Skin epidermis (tissue), 12 donors: ENCODE measurements around the gene SPG11.

Experiments used
- H3K27ac ChIP-seq, 21 experiments: fragments of 200-600 bp; sonication (generic) in 11 of 21; one replicate each; pipeline ENCODE4 v1.5.0; 2020; ENCODE audit warnings: mild to moderate bottlenecking in 3 of 21, inconsistent platforms in 2 of 21, moderate library complexity in 2 of 21
- H3K4me3 ChIP-seq, 7 experiments: fragments of 200-600 bp; sonication (generic) in 2 of 7; one replicate each; pipeline ENCODE4 v1.5.0; 2020; ENCODE audit warnings: inconsistent platforms in 2 of 7, mild to moderate bottlenecking in 2 of 7, moderate library complexity in 1 of 7

Gene SPG11

DNA sequence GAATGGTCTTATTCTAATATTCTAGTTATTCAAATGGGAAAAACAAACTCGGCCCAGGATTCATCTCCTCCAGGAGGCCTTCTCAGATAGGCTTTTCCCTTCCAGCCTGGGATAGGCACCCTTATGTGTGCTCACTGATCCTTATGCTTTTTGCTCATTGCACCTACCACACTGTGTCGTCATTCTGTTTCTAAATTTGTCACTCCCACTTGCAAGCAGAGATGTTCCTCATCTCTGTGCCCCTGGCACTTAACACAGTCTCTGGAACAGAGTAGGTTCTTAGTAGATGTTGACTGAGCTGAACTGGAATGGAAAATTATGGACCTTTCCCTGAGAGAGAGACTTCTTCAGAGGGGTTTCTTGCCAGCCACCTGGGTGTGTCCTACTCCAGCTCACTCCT is 18.7 kb upstream of the SPG11 start:
- no peak overlapping the region for H3K4me3 ChIP-seq
- peak overlapping the region in 7 of 21 experiments; percentile 55 to 90 (median 74) for H3K27ac ChIP-seq

- H3K27ac ChIP-seq, result peak overlapping the region in 11 of 21 experiments; percentile 11 to 86 (median 63)
Observed at GRCh38 chr15:44676676-44677075, 13.2 kb upstream of the SPG11 start.

DNA sequence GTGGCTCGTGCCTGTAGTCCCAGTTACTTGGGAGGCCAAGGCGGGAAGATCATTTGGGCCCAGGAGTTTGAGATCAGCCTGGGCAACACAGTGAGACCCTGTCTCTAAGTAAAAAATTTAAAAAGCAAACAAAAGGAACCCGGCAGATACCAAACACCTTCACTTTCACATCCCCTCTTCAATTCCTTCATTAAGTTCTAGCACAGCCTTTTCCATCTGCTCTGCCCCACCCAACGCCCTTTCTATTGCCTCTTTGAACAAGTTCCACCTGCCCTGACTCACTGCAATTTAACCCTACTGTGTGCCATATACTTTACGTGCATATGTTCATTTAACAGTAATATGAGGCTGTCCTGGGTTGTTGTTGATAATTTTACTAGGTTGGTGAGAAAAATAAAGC is 12.4 kb upstream of the SPG11 start:
- no peak overlapping the region for H3K4me3 ChIP-seq
- peak overlapping the region in 7 of 21 experiments; percentile 22 to 86 (median 60) for H3K27ac ChIP-seq

More at GRCh38 chr15:44676676-44677075, 13.2 kb upstream of the SPG11 start:
- H3K4me3 ChIP-seq, result no peak overlapping the region

DNA sequence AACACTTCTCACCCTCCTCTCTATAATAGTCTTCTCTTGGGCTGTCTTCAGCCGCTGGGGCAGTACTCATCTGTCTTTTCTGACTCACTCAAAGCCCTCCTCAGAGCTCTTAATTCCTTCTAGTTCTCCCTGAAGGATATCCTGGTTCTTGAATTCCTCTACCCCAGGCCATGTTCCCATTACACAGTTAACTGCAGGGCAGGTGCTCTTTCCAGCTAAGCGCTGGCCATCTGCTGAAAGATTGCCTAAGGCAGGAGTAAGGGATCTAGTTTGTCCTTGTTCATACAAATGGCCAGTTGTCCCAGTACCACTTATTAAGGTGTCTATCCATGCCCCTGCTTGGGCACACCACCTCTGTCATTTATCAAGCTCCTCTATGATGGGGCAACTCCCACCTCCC is 10.2 kb upstream of the SPG11 start:
- no peak overlapping the region for H3K27ac ChIP-seq

GRCh38 chr15:44670087-44670950 is 6.9 kb upstream of the SPG11 start:
- peak overlapping the region in 2 of 21 experiments; percentile 37 to 47 for H3K27ac ChIP-seq
- no peak overlapping the region for H3K4me3 ChIP-seq

More for the DNA sequence above, 10.2 kb upstream of the SPG11 start:
- no peak overlapping the region for H3K4me3 ChIP-seq

DNA sequence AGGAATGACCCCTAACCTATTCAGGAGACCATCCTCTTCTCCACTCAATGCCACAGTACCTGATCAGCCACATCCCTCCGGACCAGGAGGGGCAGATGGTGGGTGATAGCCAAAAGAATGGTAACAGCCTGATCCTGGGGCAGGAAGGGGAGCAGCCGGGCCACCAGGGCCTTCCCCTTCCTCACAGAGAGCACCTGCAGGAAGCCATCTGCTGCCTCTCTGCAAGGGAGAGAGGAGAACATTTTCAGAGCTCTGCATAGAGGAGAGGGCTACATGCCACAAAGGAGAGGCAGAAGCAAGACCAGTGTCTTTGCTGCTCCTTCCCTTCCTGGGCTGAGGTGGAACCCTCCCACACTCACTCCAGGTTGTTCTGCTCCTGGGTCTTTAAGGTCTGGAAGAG is 5.5 kb upstream of the SPG11 start:
- peak overlapping the region in 4 of 21 experiments; percentile 11 to 47 (median 22) for H3K27ac ChIP-seq
- no peak overlapping the region for H3K4me3 ChIP-seq

DNA sequence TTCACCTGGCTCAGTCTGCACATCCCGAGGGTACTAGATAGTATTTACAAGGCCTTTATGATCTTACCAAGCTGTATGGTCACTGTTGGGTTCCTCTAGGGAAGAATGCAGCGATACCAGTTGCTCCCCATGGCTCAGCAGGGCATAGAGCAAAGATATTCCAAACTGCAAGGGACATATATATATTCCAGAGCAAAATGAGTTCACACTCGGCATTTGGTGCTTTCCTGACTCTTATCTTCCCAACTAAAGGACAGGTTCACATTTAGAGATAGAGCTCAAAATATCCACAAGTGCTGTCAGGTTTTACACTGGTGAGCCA is 3.5 kb upstream of the SPG11 start:
- Histone ChIP-seq H3K4me3 (no peak overlapping the region), H3K27ac (peak overlapping the region in 8 of 21 experiments; percentile 4 to 82 (median 26))

GRCh38 chr15:44666210-44667038 is 3.0 kb upstream of the SPG11 start:
- Histone ChIP-seq H3K4me3 (no peak overlapping the region), H3K27ac (peak overlapping the region in 9 of 21 experiments; percentile 4 to 82 (median 24))

- peak overlapping the region; percentile 74 to 99 (median 94) for H3K4me3 ChIP-seq
- peak overlapping the region; percentile 90 to 100 (median 97) for H3K27ac ChIP-seq
Observed at GRCh38 chr15:44662478-44663409, 718 bp downstream of the SPG11 start.

DNA sequence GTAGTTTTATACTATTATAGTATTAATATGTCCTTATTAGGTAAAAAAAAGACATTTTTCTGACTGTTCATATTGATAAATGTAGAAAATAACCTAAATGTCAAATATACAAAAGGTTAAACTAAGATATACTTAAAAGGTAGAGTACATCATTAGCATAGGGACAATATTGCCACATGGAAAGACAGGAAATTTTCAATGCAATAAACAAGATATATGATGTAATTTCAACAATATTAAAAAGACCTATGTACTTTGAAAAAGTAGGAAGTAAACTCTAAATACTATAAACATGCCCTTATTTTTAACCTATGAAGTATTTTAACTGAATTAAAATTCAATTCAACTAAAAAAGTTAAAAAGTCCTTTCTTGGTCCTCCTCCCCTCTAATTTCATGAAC is 1.9 kb downstream of the SPG11 start:
- no peak overlapping the region for H3K4me3 ChIP-seq
- H3K27ac ChIP-seq, result peak overlapping the region in 6 of 21 experiments; percentile 98 to 100 (median 100)

DNA sequence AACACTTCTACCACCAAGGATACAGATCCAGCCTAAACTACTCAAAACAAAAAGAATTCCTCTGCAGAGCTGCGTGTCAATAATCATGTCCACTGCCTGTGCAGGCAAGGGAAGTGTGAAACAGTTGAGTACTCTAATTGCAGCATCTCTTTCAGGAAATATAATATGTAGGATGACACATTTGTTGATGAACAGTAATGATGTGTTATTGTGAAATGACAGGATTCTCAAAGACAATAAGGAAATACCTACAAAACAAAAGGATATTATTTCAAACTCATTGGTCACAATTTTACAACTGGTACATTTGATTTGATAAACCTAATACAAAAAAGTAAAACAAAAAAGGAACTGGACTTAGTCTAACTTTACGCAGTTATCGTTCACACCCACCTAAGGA is 4.4 kb downstream of the SPG11 start:
- H3K4me3 ChIP-seq, result no peak overlapping the region
- no peak overlapping the region for H3K27ac ChIP-seq

DNA sequence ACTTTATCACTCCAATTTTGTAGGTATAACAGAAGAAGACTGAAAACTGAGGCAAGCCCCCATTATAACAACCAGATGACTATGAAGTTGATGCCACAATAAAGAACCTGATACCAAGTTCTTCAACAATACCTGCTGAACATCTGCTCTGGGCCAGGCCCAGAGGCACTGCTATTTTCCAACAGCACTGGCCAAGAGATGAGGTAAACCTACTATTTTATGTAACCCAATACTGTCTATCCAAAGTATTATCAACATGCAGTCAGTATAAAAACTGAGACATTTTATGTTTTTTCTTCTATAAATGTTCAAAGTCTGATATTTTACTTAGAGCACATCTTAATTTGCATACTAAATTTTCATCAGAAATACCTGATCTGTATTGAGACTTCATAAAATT is 6.1 kb downstream of the SPG11 start:
- Histone ChIP-seq H3K27ac (no peak overlapping the region), H3K4me3 (no peak overlapping the region)

- no peak overlapping the region for H3K4me3 ChIP-seq
- no peak overlapping the region for H3K27ac ChIP-seq
Observed at GRCh38 chr15:44656913-44657312, 6.5 kb downstream of the SPG11 start.

DNA sequence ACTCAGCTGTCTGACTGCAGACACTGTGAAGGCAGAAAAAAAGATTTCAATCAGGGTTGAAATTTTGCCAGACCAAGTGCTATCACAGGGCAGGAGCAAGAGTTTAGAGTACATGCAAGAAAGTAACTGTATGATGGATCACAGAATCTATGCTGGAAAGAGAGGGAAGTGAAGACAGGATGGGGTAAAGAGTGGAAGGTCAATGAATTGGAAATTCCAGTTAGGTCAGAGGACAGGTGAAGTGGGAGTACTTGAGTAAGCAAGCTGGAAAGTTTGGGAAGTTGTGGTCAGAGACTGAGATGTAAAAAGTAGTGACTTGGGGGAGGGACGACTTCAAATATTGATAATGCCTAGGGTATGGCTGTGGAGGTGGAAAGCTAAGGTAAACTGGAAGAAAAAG is 7.2 kb downstream of the SPG11 start:
- Histone ChIP-seq H3K27ac (no peak overlapping the region), H3K4me3 (no peak overlapping the region)

DNA sequence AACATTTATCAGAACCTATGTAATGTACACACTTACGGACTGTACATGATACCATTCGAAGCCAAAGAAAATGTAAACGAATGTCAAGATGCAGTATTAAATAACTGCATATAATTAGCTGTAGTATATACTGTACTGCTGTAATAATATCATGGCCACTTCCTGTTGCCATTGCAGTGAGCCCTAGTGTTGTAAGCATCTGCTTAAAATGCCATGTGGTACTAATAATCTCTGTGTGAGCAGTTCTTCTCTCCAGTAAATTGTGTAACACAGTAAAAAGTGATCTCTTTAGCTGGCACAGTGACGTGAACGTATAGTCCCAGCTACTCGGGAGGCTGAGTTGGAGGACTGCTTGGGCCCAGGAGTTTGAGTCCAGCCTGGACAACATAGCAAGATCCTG is 8.6 kb downstream of the SPG11 start:
- H3K4me3 ChIP-seq, result no peak overlapping the region
- no peak overlapping the region for H3K27ac ChIP-seq

- no peak overlapping the region for H3K4me3 ChIP-seq
- no peak overlapping the region for H3K27ac ChIP-seq
Observed at GRCh38 chr15:44647637-44648036, 15.8 kb downstream of the SPG11 start.

DNA sequence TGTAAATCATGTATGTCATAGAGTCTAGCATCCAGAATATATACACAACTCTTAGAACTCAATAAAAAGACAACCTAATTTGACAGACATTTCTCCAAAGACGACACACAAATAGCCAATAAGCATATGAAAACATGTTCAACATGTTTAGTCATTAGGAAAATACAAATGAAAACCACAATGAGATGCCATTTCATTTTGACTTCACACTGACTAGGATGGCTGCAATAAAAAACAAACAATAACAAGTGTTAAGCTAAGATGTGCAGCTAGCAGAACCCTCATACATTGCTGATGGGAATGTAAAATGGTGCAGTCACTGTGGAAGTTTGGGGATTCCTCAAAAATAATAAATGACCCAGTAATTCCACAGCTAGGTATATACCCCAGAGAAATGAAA is 16.4 kb downstream of the SPG11 start:
- H3K27ac ChIP-seq, result no peak overlapping the region
- H3K4me3 ChIP-seq, result no peak overlapping the region

- no peak overlapping the region for H3K4me3 ChIP-seq
Observed at GRCh38 chr15:44646460-44646859, 17.0 kb downstream of the SPG11 start.

GRCh38 chr15:44641651-44642050 is 21.8 kb downstream of the SPG11 start:
- Histone ChIP-seq H3K27ac (no peak overlapping the region), H3K4me3 (no peak overlapping the region)

More at GRCh38 chr15:44646460-44646859, 17.0 kb downstream of the SPG11 start:
- no peak overlapping the region for H3K27ac ChIP-seq

- H3K4me3 ChIP-seq, result no peak overlapping the region
- no peak overlapping the region for H3K27ac ChIP-seq
Observed at GRCh38 chr15:44636976-44637375, 26.5 kb downstream of the SPG11 start.
